Ovary (tissue), 3 donors: ENCODE data around the gene SUSD5.

Experiments used
- CTCF ChIP-seq, 3 donors: fragments of 450-650 bp in 2 of 3; fragments of 200-600 bp in 1 of 3; IDR thresholded peaks; one replicate each; pipeline versions ENCODE4 v1.5.1 to v1.8.0; 2016 to 2022; ENCODE audit warnings: antibody characterized with exemption in 3 of 3, mild to moderate bottlenecking in 1 of 3
- POLR2A ChIP-seq: fragments of 450-650 bp; IDR thresholded peaks from one replicate; pipeline ENCODE4 v1.6.1; 2017; ENCODE audit warnings: antibody characterized with exemption, mild to moderate bottlenecking, moderate library complexity
- donor health status: DM: no; HTN: no; CAD: no.

- no peak for TF ChIP-seq CTCF (IDR thresholded peaks at IDR 0.05)
- no peak for TF ChIP-seq POLR2A
Measured at GRCh38 chr3:33174711-33175414, 43.7 kb downstream of the SUSD5 start.
